ENCODE measurements around the gene C1orf87. TPM values are rescaled to one million over a fixed set of nuclear protein-coding genes. Genes with fewer than 3 reads are reported as not detected.

Gene C1orf87
- total RNA-seq, 2 donors from 2014 or later = not detected

GRCh38 chr1:60033066-60033465, 40.5 kb downstream of the C1orf87 start:
- Mint-ChIP-seq H3K9me3 (no peaks in the 10 kb centered on the region), H3K36me3 (no peaks in the 10 kb centered on the region), H3K27ac (no peak overlapping the region)
- no peak for ATAC-seq
- DNase-seq (ENCODE audit: low spot score in 2 of 2) = no peak

GRCh38 chr1:60031146-60031545, 42.4 kb downstream of the C1orf87 start:
- H3K27ac Mint-ChIP-seq = no peak overlapping the region
- ATAC-seq = no peak

GRCh38 chr1:60025552-60025951, 48.0 kb downstream of the C1orf87 start:
- no peaks in the 10 kb centered on the region for H3K9me3 Mint-ChIP-seq
- DNase-seq (ENCODE audit: low spot score in 2 of 2) = no peak
- ATAC-seq = no peak
- no peak overlapping the region for H3K27ac Mint-ChIP-seq
- H3K36me3 Mint-ChIP-seq = no peaks in the 10 kb centered on the region

More at GRCh38 chr1:60031146-60031545, 42.4 kb downstream of the C1orf87 start:
- Mint-ChIP-seq H3K36me3 (no peaks in the 10 kb centered on the region), H3K9me3 (no peaks in the 10 kb centered on the region)
- no peak for DNase-seq (ENCODE audit: low spot score in 2 of 2)

- Mint-ChIP-seq H3K9me3 (peaks cover 7 to 8% of the 10 kb centered on the region in 2 donors), H3K27ac (no peak overlapping the region), H3K36me3 (peaks cover 0 to 8% of the 10 kb centered on the region in 2 donors)
- ATAC-seq = no peak
- DNase-seq (ENCODE audit: low spot score in 2 of 2) = no peak
Measured at GRCh38 chr1:60017508-60018205, 55.9 kb downstream of the C1orf87 start.

- no peak for DNase-seq (ENCODE audit: low spot score in 2 of 2)
- no peak for ATAC-seq
- Mint-ChIP-seq H3K36me3 (no peaks in the 10 kb centered on the region), H3K27ac (no peak overlapping the region), H3K9me3 (no peaks in the 10 kb centered on the region)
Measured at GRCh38 chr1:60010690-60011089, 62.9 kb downstream of the C1orf87 start.

- H3K9me3 Mint-ChIP-seq = no peaks in the 10 kb centered on the region
- no peak for DNase-seq (ENCODE audit: low spot score in 2 of 2)
- H3K27ac Mint-ChIP-seq = no peak overlapping the region
- no peaks in the 10 kb centered on the region for H3K36me3 Mint-ChIP-seq
- no peak for ATAC-seq
Measured at GRCh38 chr1:60008500-60008899, 65.1 kb downstream of the C1orf87 start.

- DNase-seq (ENCODE audit: low spot score in 2 of 2) = no peak
- Mint-ChIP-seq H3K27ac (no peak overlapping the region), H3K36me3 (no peaks in the 10 kb centered on the region), H3K9me3 (no peaks in the 10 kb centered on the region)
- ATAC-seq = no peak
Measured at GRCh38 chr1:60000625-60001024, 72.9 kb downstream of the C1orf87 start.

GRCh38 chr1:59999746-60000145, 73.8 kb downstream of the C1orf87 start:
- Mint-ChIP-seq H3K27ac (no peak overlapping the region), H3K36me3 (no peaks in the 10 kb centered on the region), H3K9me3 (no peaks in the 10 kb centered on the region)
- ATAC-seq = no peak
- no peak for DNase-seq (ENCODE audit: low spot score in 2 of 2)

GRCh38 chr1:59999006-59999405, 74.6 kb downstream of the C1orf87 start:
- no peak for DNase-seq (ENCODE audit: low spot score in 2 of 2)
- Mint-ChIP-seq H3K36me3 (no peaks in the 10 kb centered on the region), H3K27ac (no peak overlapping the region), H3K9me3 (no peaks in the 10 kb centered on the region)
- ATAC-seq = no peak

- no peak for ATAC-seq
- DNase-seq (ENCODE audit: low spot score in 2 of 2) = no peak
- H3K9me3 Mint-ChIP-seq = no peaks in the 10 kb centered on the region
- H3K36me3 Mint-ChIP-seq = no peaks in the 10 kb centered on the region
- no peak overlapping the region for H3K27ac Mint-ChIP-seq
Measured at GRCh38 chr1:59997479-59998115, 76.0 kb downstream of the C1orf87 start.

GRCh38 chr1:59994302-59995198, 79.0 kb downstream of the C1orf87 start:
- ATAC-seq = no peak
- H3K36me3 Mint-ChIP-seq = no peaks in the 10 kb centered on the region
- H3K9me3 Mint-ChIP-seq = no peaks in the 10 kb centered on the region
- no peak for DNase-seq (ENCODE audit: low spot score in 2 of 2)
- H3K27ac Mint-ChIP-seq = no peak overlapping the region

- DNase-seq (ENCODE audit: low spot score in 2 of 2) (no peak), ATAC-seq (no peak)
- Mint-ChIP-seq H3K36me3 (no peaks in the 10 kb centered on the region), H3K27ac (no peak overlapping the region), H3K9me3 (no peaks in the 10 kb centered on the region)
Measured at GRCh38 chr1:59992040-59992820, 81.3 kb downstream of the C1orf87 start.

GRCh38 chr1:59990470-59990869, 83.1 kb downstream of the C1orf87 start:
- H3K27ac Mint-ChIP-seq = no peak overlapping the region

GRCh38 chr1:59986516-59987310, 86.9 kb downstream of the C1orf87 start:
- Mint-ChIP-seq H3K36me3 (no peaks in the 10 kb centered on the region), H3K27ac (no peak overlapping the region), H3K9me3 (no peaks in the 10 kb centered on the region)
- no peak for ATAC-seq
- no peak for DNase-seq (ENCODE audit: low spot score in 2 of 2)

More at GRCh38 chr1:59990470-59990869, 83.1 kb downstream of the C1orf87 start:
- DNase-seq (ENCODE audit: low spot score in 2 of 2) = no peak
- Mint-ChIP-seq H3K9me3 (no peaks in the 10 kb centered on the region), H3K36me3 (no peaks in the 10 kb centered on the region)
- ATAC-seq = no peak

GRCh38 chr1:59985911-59986515, 87.6 kb downstream of the C1orf87 start:
- H3K36me3 Mint-ChIP-seq = no peaks in the 10 kb centered on the region
- no peak overlapping the region for H3K27ac Mint-ChIP-seq
- no peak for DNase-seq (ENCODE audit: low spot score in 2 of 2)
- H3K9me3 Mint-ChIP-seq = no peaks in the 10 kb centered on the region
- ATAC-seq = no peak

Measured in activated naive CD4-positive, alpha-beta T cell treated with anti-CD3 and anti-CD28 coated beads, Interleukin-2, amount 50 U/mL, for 72 hours (primary cell).